Lower leg skin (tissue), 4 donors: Measurements from ENCODE around the gene SMAD6. TPM values are rescaled to one million over a fixed set of nuclear protein-coding genes. Genes with fewer than 3 reads are reported as not detected.

Source experiments
- DNase-seq, 2 donors: peaks; one replicate each; pipeline ENCODE4 v3.0.0-alpha.2; 2019; ENCODE audit warnings: low spot score in 2 of 2
- H3K4me3 ChIP-seq: fragments of 200-600 bp; sonication (generic); 2 replicates; pipeline ENCODE4 v1.5.1; 2017; ENCODE audit warnings: mild to moderate bottlenecking, low read depth; ENCODE audit not compliant: poor library complexity, severe bottlenecking
- CTCF ChIP-seq, 3 donors: fragments of 450-650 bp; IDR thresholded peaks; one replicate each; pipeline ENCODE4 v1.5.1; 2016; ENCODE audit warnings: antibody characterized with exemption in 3 of 3, mild to moderate bottlenecking in 3 of 3, moderate library complexity in 2 of 3
- POLR2A ChIP-seq, 2 donors: fragments of 450-650 bp; IDR thresholded peaks; one replicate each; pipeline ENCODE4 v1.6.1; 2016 to 2017; ENCODE audit warnings: antibody characterized with exemption in 2 of 2, mild to moderate bottlenecking in 1 of 2, moderate library complexity in 1 of 2
- WGBS, 2 donors: methylation state at CpG; one replicate each; pipeline ENCODE4 v1.1.5; 2018; 5-methylcytosine and 5-hydroxymethylcytosine counted together
- intact Hi-C: fragments of 100-400 bp; cut with DNase I; formaldehyde crosslinking; loops from one replicate; pipeline ENCODE4 v1.15.0; 2023; ENCODE audit warnings: low total_unique reads
- total RNA-seq, 4 donors: library from RNA; depleted of rRNA; stranded (reverse); fragments of >200 nt; gene quantifications; one replicate each; pipeline ENCODE4 v1.1.0, GENCODE V29; 2016

The SMAD6 gene
- total RNA-seq, 4 donors from 2014 or later = 2.0 to 9.1 (median 6.7) TPM

DNA sequence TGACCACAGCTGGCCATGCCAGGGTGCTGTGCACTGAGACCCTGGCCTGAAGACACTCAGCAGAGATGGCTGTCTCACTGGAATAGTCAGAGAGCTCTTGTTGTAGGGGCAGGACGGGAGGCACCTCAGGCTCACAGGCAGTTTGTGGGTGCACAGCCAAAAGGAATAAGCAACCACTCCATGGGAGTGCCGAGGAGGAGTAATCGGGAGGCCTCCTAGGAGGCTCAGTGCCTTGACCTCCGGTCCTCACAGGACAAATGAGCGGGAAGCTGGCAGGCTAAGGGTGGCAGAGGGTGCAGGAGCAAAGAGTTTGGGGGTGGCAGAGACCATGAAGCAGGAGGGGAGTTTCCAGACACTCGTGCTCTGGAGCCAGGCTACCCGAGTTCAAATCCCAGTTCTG lies 81.7 kb downstream of the SMAD6 start:
- intact Hi-C loops = loop anchor here (10.0 kb wide), 1 partner anchor 71 kb away; no protein-coding TSS in a partner anchor
- 89 to 90% methylated on average over 7 of the region's 7 CpGs for WGBS, 2 donors
- no peak for DNase-seq
- TF ChIP-seq CTCF (IDR thresholded peaks at IDR 0.05) (no peak), POLR2A (IDR thresholded peaks at IDR 0.05) (no peak)
- H3K4me3 ChIP-seq = no peak overlapping the region

DNA sequence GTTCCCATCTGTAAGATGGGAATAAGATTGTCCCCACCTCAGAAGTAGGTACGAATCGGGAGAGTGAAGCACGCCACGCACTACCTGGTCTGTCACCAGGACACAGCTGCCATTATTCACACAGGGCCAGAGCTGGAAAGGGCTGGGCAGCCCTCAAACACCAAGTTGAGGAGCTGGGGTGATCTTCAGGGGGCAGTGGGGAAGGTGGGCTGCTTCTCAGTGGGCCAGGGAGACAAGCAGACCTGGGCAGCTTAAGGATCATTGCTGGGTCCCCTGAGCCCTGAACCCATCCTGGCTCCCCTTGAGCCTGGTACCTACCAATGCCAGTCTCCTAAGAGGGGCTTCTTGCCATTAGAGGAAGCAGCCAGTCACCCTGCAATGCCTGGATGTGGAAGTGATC lies 82.1 kb downstream of the SMAD6 start:
- intact Hi-C loops = loop anchor here (10.0 kb wide), 1 partner anchor 71 kb away; no protein-coding TSS in a partner anchor
- 98 to 100% methylated on average over 4 of the region's 4 CpGs for WGBS, 2 donors

GRCh38 chr15:66785637-66786036 lies 83.6 kb downstream of the SMAD6 start:
- DNase-seq = no peak
- no peak overlapping the region for H3K4me3 ChIP-seq
- intact Hi-C loops = loop anchor here (10.0 kb wide), 1 partner anchor 69 kb away; no protein-coding TSS in a partner anchor
- no peak for TF ChIP-seq CTCF (IDR thresholded peaks at IDR 0.05)
- TF ChIP-seq POLR2A (IDR thresholded peaks at IDR 0.05) = no peak
- 81 to 84% methylated on average over 5 of the region's 5 CpGs for WGBS, 2 donors

More for the DNA sequence above, 82.1 kb downstream of the SMAD6 start:
- TF ChIP-seq POLR2A (IDR thresholded peaks at IDR 0.05) = no peak
- no peak for TF ChIP-seq CTCF (IDR thresholded peaks at IDR 0.05)
- no peak overlapping the region for H3K4me3 ChIP-seq
- no peak for DNase-seq

DNA sequence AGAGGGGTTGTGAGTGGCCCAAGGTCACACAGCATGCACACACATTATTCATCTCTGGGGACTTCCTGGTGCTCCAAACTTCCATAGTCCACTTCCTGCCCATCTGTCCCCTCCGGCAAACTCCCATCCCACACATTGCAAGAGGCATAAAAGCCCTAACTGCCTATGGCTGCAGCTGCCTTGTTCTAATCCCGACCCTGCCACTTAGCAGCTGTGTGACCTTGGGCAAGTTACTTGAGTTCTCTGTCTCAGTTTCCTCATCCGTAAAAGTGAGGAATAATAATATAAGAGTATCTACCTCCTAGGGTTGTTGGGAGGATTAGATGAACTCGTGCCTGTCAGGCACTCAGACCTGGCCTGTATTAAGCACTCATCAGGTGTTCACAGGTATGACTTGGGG lies 84.2 kb downstream of the SMAD6 start:
- intact Hi-C loops = loop anchor here (10.0 kb wide), 1 partner anchor 69 kb away; no protein-coding TSS in a partner anchor
- 79 to 87% methylated on average over 4 of the region's 4 CpGs for WGBS, 2 donors
- TF ChIP-seq CTCF (IDR thresholded peaks at IDR 0.05) = no peak
- TF ChIP-seq POLR2A (IDR thresholded peaks at IDR 0.05) = no peak
- no peak for DNase-seq
- H3K4me3 ChIP-seq = no peak overlapping the region

DNA sequence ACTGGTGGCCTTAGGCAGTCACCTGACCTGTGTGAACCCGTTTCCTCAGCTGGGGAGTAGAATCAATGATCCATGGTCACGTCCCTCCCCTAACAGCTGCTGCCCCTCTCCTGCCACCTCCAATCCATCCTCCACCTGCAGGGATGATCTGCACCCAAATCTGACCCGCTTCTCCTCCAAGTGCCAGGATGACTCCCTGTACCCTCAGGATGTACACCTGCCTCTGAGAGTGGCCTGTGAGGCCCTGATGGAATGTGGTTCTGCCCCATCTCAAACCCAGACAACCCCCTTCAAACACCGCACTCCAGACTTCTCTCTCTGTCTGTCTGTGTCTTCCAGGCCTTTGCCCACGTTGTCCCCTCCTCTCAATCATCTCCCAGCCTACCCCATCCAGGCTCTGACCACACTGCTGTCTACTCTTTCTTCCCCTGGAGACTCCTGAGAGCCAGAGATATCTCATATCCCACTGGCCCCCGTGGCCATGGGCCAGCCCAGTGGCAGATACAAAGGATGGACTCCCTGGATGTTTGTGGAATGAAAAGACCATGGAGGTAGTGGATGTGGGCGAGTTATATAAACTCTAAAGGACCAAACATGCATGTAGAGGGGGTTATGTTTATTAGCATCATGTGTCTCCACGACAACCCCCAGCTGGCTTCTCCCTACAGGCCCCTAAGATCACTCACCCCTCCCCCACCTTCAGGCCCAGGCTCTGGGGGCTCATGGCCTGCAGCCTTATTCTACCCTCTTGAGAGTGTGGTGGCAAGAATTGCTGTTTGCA lies 84.9 kb downstream of the SMAD6 start:
- intact Hi-C loops = loop anchor here (10.0 kb wide), 1 partner anchor 68 kb away; no protein-coding TSS in a partner anchor
- DNase-seq = no peak
- no peak for TF ChIP-seq POLR2A (IDR thresholded peaks at IDR 0.05)
- no peak for TF ChIP-seq CTCF (IDR thresholded peaks at IDR 0.05)
- no peak overlapping the region for H3K4me3 ChIP-seq
- 77% methylated on average over 7 to 8 of the region's 8 CpGs for WGBS, 2 donors
